RPMI7951 (cell line): ENCODE results near the gene DPEP3. TPM values are rescaled to one million over a fixed set of nuclear protein-coding genes. Genes with fewer than 3 reads are reported as not detected.
"Not testable (repeated sequence)": the region's sequence is repeated elsewhere in the genome, so short reads cannot be mapped to it uniquely, and the experiment has no call there.

Experiments used
- DNase-seq: peaks from one replicate; pipeline ENCODE4 v3.0.0-alpha.2; 2012; ENCODE audit warnings: low read depth
- total RNA-seq: library from RNA; depleted of rRNA; stranded (reverse); fragments of >200 nt; shearing (Covaris generic); gene quantifications from 2 replicates; pipeline ENCODE4 v1.2.3, GENCODE V29; 2014

The DPEP3 gene
- total RNA-seq, 1 experiment from 2014 or later: not detected

GRCh38 chr16:67994040-67994408, 13.7 kb upstream of the DPEP3 start:
- not testable (repeated sequence) for DNase-seq

GRCh38 chr16:67993207-67994039, 13.1 kb upstream of the DPEP3 start:
- DNase-seq: peak; percentile 77

- DNase-seq: no peak
These were observed 12.4 kb upstream of the DPEP3 start for GRCh38 chr16:67992661-67993206.

GRCh38 chr16:67990018-67990386, 9.7 kb upstream of the DPEP3 start:
- no peak for DNase-seq

GRCh38 chr16:67989322-67990017, 9.2 kb upstream of the DPEP3 start:
- DNase-seq: no peak

GRCh38 chr16:67988675-67989074, 8.4 kb upstream of the DPEP3 start:
- DNase-seq: no peak

GRCh38 chr16:67987460-67988160, 7.3 kb upstream of the DPEP3 start:
- DNase-seq: peak; percentile 70

GRCh38 chr16:67986949-67987348, 6.7 kb upstream of the DPEP3 start:
- no peak for DNase-seq

- no peak for DNase-seq
These were observed 1.9 kb upstream of the DPEP3 start for GRCh38 chr16:67982011-67982696.

- no peak for DNase-seq
These were observed 2.7 kb downstream of the DPEP3 start for GRCh38 chr16:67977469-67978227.

- no peak for DNase-seq
These were observed 3.3 kb downstream of the DPEP3 start for GRCh38 chr16:67977005-67977404.

GRCh38 chr16:67976205-67976604, 4.1 kb downstream of the DPEP3 start:
- DNase-seq: no peak

GRCh38 chr16:67975321-67976105, 4.8 kb downstream of the DPEP3 start:
- DNase-seq: no peak

GRCh38 chr16:67972285-67972684, 8.0 kb downstream of the DPEP3 start:
- not testable (repeated sequence) for DNase-seq

- no peak for DNase-seq
These were observed 9.2 kb downstream of the DPEP3 start for GRCh38 chr16:67971111-67971510.

- DNase-seq: no peak
These were observed 10.9 kb downstream of the DPEP3 start for GRCh38 chr16:67969254-67970039.

- peak; percentile 86 for DNase-seq
These were observed 11.7 kb downstream of the DPEP3 start, which contains the start of gene SLC12A4 for GRCh38 chr16:67968400-67969253. Gene SLC12A4, minus strand, starts transcription at chr16:67968637. Its CDS starts 84 bp downstream, at chr16:67968553.

GRCh38 chr16:67967958-67968399, 12.3 kb downstream of the DPEP3 start:
- peak; percentile 47 for DNase-seq
